Measurements from ENCODE around the gene PRKG1.

Gene PRKG1

DNA sequence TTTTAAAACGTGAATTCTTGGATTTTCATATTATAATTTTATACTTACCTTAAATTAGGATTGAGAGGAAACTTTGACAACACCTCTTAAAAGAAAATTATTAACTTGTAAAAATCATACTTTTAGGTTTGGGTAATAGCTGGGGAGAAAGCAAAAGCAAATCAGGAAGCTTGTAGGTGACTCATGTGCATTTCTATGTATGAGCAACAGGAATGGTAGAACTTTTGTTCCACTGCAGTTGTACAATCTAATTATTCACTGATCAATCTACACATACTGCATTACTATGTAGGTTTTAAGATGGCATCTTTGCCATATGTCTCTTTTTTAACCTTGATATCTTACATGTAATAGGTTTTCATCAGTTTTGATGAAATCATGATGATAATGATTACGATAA, 223.2 kb downstream of the PRKG1 start:
- TF ChIP-seq, protein P1, sequence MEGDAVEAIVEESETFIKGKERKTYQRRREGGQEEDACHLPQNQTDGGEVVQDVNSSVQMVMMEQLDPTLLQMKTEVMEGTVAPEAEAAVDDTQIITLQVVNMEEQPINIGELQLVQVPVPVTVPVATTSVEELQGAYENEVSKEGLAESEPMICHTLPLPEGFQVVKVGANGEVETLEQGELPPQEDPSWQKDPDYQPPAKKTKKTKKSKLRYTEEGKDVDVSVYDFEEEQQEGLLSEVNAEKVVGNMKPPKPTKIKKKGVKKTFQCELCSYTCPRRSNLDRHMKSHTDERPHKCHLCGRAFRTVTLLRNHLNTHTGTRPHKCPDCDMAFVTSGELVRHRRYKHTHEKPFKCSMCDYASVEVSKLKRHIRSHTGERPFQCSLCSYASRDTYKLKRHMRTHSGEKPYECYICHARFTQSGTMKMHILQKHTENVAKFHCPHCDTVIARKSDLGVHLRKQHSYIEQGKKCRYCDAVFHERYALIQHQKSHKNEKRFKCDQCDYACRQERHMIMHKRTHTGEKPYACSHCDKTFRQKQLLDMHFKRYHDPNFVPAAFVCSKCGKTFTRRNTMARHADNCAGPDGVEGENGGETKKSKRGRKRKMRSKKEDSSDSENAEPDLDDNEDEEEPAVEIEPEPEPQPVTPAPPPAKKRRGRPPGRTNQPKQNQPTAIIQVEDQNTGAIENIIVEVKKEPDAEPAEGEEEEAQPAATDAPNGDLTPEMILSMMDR (IDR thresholded peaks at IDR 0.05; ENCODE audit: low read depth, low read length) = no peak
- no peak overlapping the region for H3K27ac ChIP-seq
- no peak for DNase-seq

DNA sequence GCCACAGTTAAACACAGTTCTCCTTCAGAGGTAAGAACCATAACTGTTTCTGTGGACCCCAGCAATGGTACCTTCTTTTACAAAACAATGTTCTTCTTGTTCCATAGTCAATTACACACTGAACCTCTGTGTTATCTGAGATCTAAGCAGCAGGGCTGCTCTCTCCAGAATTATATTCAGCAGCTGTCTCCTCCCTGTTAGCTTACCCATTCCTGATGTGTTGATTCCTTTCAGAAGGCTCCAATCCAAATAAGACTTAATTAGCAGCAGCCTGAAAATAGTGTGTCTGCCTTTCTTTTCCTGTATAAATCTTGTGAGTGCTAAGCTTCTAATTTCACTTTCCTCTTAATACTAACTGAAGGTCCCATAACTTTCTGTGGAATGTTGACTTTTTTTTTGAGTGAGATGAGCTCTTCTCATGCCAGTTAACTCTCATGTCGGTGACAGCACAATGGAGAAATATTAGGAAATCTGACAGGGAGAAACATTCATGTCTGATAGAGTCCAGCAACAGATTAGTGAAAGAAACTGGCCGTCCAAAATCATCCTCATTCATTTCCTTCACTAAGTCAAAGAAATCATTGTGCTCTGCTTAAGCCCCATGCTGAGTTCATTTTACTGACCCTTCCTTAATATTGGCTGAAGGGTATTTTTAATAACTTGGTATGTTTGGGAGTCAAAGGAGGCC, 226.5 kb downstream of the PRKG1 start:
- no peaks in the 10 kb centered on the region for H3K9me3 ChIP-seq (ENCODE audit: severe bottlenecking)
- H3K36me3 ChIP-seq = no peaks in the 10 kb centered on the region
- no peak overlapping the region for H3K27ac ChIP-seq
- no peak for DNase-seq
- H3K4me3 ChIP-seq (ENCODE audit: low read depth, low read length) = no peak overlapping the region
- no peaks in the 10 kb centered on the region for H3K27me3 ChIP-seq (ENCODE audit: insufficient read depth, low read depth, severe bottlenecking)
- TF ChIP-seq, protein P1 (IDR thresholded peaks at IDR 0.05; ENCODE audit: low read depth, low read length) = no peak

More for the DNA sequence above, 223.2 kb downstream of the PRKG1 start:
- no peak overlapping the region for H3K4me3 ChIP-seq (ENCODE audit: low read depth, low read length)
- H3K27me3 ChIP-seq (ENCODE audit: insufficient read depth, low read depth, severe bottlenecking) = no peaks in the 10 kb centered on the region
- H3K36me3 ChIP-seq = no peaks in the 10 kb centered on the region
- no peaks in the 10 kb centered on the region for H3K9me3 ChIP-seq (ENCODE audit: severe bottlenecking)

DNA sequence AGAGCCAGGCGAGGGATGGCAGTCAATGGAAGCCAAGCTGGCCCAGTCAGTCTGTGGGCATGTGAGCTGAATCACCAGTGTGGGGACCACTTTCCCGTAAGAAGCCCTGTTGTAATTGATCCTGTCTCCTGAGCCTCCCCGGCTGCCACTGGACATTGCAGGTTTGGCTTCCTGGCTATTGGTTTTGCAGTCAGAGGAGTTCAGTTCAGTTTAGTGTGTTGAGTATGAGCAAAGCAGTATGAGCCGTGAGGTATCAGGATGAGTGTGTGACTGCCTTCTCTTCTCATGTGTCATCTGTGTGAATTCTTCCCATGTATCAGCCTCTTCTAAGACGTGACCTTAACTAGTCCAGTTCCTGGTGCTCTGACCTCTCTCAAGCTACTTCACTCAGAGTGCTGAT, 227.4 kb downstream of the PRKG1 start:
- Histone ChIP-seq H3K27me3 (ENCODE audit: insufficient read depth, low read depth, severe bottlenecking) (no peaks in the 10 kb centered on the region), H3K9me3 (ENCODE audit: severe bottlenecking) (no peaks in the 10 kb centered on the region), H3K4me3 (ENCODE audit: low read depth, low read length) (no peak overlapping the region), H3K27ac (no peak overlapping the region), H3K36me3 (no peaks in the 10 kb centered on the region)
- DNase-seq = no peak
- TF ChIP-seq, protein P1 (IDR thresholded peaks at IDR 0.05; ENCODE audit: low read depth, low read length) = no peak

DNA sequence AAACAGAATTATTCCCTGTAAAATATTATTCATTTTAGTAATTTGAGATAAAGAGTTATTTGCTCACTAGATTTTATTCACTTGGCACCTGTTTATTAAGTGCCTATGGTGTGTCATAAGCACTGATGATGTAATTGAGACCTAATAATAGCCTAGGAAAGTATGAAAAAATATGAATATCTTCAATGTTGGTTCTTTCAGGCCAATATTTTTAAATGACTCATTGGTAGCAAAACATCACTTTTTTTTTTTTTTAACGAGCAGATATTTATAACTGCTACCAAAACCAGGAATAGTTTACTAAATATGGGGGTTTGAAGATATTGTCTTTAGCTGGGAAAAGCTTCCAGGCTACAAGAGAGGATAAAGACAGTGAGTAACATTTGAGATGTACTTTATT, 228.0 kb downstream of the PRKG1 start:
- Histone ChIP-seq H3K4me3 (ENCODE audit: low read depth, low read length) (no peak overlapping the region), H3K36me3 (no peaks in the 10 kb centered on the region), H3K9me3 (ENCODE audit: severe bottlenecking) (no peaks in the 10 kb centered on the region), H3K27me3 (ENCODE audit: insufficient read depth, low read depth, severe bottlenecking) (no peaks in the 10 kb centered on the region), H3K27ac (no peak overlapping the region)
- DNase-seq = no peak
- TF ChIP-seq, protein P1 (IDR thresholded peaks at IDR 0.05; ENCODE audit: low read depth, low read length) = no peak

DNA sequence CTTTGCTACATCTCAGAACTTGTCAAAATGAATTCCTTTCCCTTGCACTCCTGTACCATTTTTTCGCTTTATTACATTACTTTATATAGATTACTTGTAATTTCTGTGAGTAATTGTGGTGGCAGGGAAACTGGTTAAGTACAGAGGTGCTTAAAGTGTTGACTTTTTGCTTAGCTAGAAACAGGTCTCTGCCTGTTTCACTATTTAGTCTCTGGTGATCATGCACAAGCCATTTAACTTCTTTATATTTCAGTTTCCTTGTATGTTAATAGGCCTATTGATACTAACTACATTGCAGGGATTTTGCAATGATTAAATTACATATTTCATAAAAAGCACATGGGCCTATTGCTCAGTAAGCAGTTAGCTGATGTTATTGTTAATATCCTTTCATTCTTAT, 233.8 kb downstream of the PRKG1 start:
- DNase-seq = no peak
- H3K27ac ChIP-seq = no peak overlapping the region
- H3K4me3 ChIP-seq (ENCODE audit: low read depth, low read length) = no peak overlapping the region
- H3K36me3 ChIP-seq = no peaks in the 10 kb centered on the region
- H3K27me3 ChIP-seq (ENCODE audit: insufficient read depth, low read depth, severe bottlenecking) = no peaks in the 10 kb centered on the region
- H3K9me3 ChIP-seq (ENCODE audit: severe bottlenecking) = no peaks in the 10 kb centered on the region
- TF ChIP-seq, protein P1 (IDR thresholded peaks at IDR 0.05; ENCODE audit: low read depth, low read length) = no peak

DNA sequence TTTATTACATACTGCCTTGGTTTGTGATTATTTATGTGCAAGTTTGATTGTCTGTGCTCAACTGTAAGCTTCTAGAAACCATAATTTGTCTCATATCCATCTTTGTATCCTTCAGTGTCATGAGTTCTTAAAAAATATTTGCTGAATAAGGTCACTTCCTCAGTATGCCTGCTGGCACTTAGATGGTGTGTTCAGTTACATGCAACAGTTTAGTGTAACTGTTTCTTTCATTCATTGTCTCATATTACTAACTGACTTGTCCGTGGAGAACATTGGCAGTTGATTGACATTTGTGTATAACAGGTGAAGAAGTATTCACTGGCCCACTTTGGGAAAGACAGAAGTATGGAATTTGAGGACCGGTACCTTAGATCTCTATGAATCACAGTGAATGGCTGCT, 236.9 kb downstream of the PRKG1 start:
- no peak for DNase-seq
- Histone ChIP-seq H3K9me3 (ENCODE audit: severe bottlenecking) (no peaks in the 10 kb centered on the region), H3K4me3 (ENCODE audit: low read depth, low read length) (no peak overlapping the region), H3K27me3 (ENCODE audit: insufficient read depth, low read depth, severe bottlenecking) (no peaks in the 10 kb centered on the region), H3K36me3 (no peaks in the 10 kb centered on the region), H3K27ac (no peak overlapping the region)
- TF ChIP-seq, protein P1 (IDR thresholded peaks at IDR 0.05; ENCODE audit: low read depth, low read length) = no peak

Measured in WERI-Rb-1 (cell line).